Stomach smooth muscle (tissue), 2 donors: ENCODE data around the gene PDCL2.
"Not testable (repeated sequence)": the region's sequence is repeated elsewhere in the genome, so short reads cannot be mapped to it uniquely, and the experiment has no call there.

Experiments used
- H3K27ac ChIP-seq: one replicate; pipeline ENCODE4 v1.7.0; 2013; ENCODE audit warnings: mild to moderate bottlenecking, low read length, inconsistent platforms
- H3K27me3 ChIP-seq, 2 donors: one replicate each; pipeline ENCODE4 v1.7.0; 2013; ENCODE audit warnings: low read length in 2 of 2; ENCODE audit not compliant: insufficient read depth in 2 of 2, control insufficient read depth in 1 of 2
- H3K36me3 ChIP-seq, 2 donors: one replicate each; pipeline ENCODE4 v1.7.0; 2013; ENCODE audit warnings: low read length in 2 of 2; ENCODE audit not compliant: control insufficient read depth in 2 of 2, insufficient read depth in 2 of 2
- H3K4me1 ChIP-seq: one replicate; pipeline ENCODE4 v1.7.0; 2013; ENCODE audit warnings: low read length; ENCODE audit not compliant: control insufficient read depth, insufficient read depth
- H3K4me3 ChIP-seq, 2 donors: one replicate each; pipeline ENCODE4 v1.7.0; 2013; ENCODE audit warnings: low read length in 2 of 2
- H3K9ac ChIP-seq, 2 donors: one replicate each; pipeline ENCODE4 v1.7.0; 2013; ENCODE audit warnings: low read length in 2 of 2, mild to moderate bottlenecking in 1 of 2
- H3K9me3 ChIP-seq, 2 donors: one replicate each; pipeline ENCODE4 v1.7.0; 2013; ENCODE audit warnings: low read length in 2 of 2; ENCODE audit not compliant: control insufficient read depth in 2 of 2
- donor health status: healthy.
- donor health status: Pancreatic carcinoma.

Gene PDCL2, protein sequence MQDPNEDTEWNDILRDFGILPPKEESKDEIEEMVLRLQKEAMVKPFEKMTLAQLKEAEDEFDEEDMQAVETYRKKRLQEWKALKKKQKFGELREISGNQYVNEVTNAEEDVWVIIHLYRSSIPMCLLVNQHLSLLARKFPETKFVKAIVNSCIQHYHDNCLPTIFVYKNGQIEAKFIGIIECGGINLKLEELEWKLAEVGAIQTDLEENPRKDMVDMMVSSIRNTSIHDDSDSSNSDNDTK

GRCh38 chr4:55592014-55592413 is at the start of gene PDCL2:
Gene PDCL2, minus strand, starts transcription at chr4:55592245. Its CDS starts 136 bp downstream, at chr4:55592109.
- Histone ChIP-seq H3K4me1 (no peaks in the 10 kb centered on the region), H3K27ac (no peak within 1 kb of the TSS), H3K27me3 (no peaks in the 10 kb centered on the region), H3K9ac (no peak within 1 kb of the TSS), H3K4me3 (no peak within 1 kb of the TSS), H3K9me3 (peaks cover 0 to 2% of the 10 kb centered on the region in 2 donors), H3K36me3 (no peaks in the 10 kb centered on the region)

- H3K27me3 ChIP-seq: peaks cover 20 to 41% of the 10 kb centered on the region in 2 donors
These were observed 45.3 kb upstream of the PDCL2 start for GRCh38 chr4:55637272-55637820.

GRCh38 chr4:55636656-55636999 is 44.6 kb upstream of the PDCL2 start:
- H3K4me1 ChIP-seq: peaks cover 10% of the 10 kb centered on the region
- H3K4me3 ChIP-seq: peak overlapping the region; percentile 17 to 57
- H3K27ac ChIP-seq: no peak overlapping the region
- no peaks in the 10 kb centered on the region for H3K36me3 ChIP-seq
- H3K9me3 ChIP-seq: no peaks in the 10 kb centered on the region
- no peak overlapping the region for H3K9ac ChIP-seq
- peaks cover 20 to 41% of the 10 kb centered on the region in 2 donors for H3K27me3 ChIP-seq

More at GRCh38 chr4:55637272-55637820, 45.3 kb upstream of the PDCL2 start:
- no peak overlapping the region for H3K4me3 ChIP-seq
- no peak overlapping the region for H3K9ac ChIP-seq
- H3K27ac ChIP-seq: no peak overlapping the region
- H3K36me3 ChIP-seq: no peaks in the 10 kb centered on the region
- H3K4me1 ChIP-seq: peaks cover 10% of the 10 kb centered on the region
- no peaks in the 10 kb centered on the region for H3K9me3 ChIP-seq

DNA sequence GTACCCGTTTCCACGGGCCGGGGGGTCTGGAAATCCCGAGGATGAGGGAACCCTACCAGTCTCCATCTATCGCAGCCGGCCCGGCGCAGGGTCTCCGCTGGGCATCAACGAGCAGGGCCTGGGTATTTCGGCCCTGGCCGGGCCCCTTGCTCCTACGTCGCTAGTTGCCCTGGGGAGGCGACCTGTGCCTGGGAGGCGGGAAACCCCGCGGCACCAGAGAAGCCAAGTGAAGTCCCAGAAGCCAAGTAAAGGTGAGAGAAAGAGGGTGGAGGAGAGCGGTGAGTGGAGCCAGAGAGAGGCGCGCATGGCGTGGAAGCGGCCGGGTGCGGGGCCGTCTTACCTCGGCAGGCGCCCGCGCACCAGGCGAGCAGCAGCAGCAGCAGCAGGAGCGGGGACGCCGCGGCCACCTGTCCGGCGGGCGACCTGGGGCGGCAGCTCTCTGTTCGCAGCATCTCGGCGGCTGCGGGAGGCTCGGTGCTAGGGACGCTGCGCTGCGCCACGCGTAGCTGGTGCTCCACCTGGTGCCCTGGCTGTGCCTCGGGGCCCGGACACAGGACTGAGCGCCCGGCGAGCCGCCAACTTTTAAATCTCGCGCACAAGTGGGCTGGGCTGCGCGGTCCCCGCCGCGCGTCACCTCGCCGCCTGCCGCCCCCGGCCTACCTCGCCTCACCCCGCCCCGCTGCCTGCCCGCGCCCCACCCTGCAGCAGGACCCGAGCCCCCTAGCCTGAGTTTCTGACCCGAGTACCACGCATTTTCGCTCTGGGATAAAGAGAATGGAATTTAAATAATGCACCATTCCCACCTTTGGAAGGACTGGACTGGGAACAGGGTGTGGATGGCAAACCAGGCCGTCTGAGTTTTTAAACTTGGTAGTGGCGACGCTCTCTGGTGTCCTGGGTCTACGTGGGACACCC is 44.0 kb upstream of the PDCL2 start, which contains the start of gene NMU:
TSS of gene NMU (minus strand) at position 558 of the 915 bp plus-strand sequence. CDS start at position 452, 106 bp downstream.
- no peaks in the 10 kb centered on the region for H3K9me3 ChIP-seq
- no peak within 1 kb of the TSS for H3K27ac ChIP-seq
- peaks cover 20 to 41% of the 10 kb centered on the region in 2 donors for H3K27me3 ChIP-seq
- peak within 1 kb of the TSS; percentile 17 to 57 for H3K4me3 ChIP-seq
- H3K4me1 ChIP-seq: peaks cover 10% of the 10 kb centered on the region
- no peak within 1 kb of the TSS for H3K9ac ChIP-seq
- no peaks in the 10 kb centered on the region for H3K36me3 ChIP-seq

DNA sequence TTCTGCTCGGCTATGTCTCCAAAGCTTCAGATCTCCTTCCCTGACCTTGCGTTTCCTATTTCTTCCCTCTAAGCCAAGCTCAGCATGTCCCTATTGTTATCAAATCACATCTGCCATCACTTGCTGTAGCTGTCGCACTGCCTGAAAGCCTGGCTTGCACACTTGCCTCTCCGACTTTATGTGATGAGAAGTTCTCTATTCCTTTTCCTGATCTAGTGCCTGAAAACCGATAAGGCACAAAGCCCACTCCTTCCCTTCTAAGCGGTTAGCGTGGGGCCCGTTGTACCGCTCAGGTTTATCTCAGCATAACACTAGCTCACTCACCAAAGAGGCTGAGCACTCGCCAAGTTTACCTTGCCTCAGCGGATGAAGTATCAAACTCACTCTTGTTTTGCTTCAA is 43.2 kb upstream of the PDCL2 start:
- Histone ChIP-seq H3K27ac (no peak overlapping the region), H3K36me3 (no peaks in the 10 kb centered on the region), H3K4me1 (peaks cover 10% of the 10 kb centered on the region), H3K9ac (no peak overlapping the region), H3K4me3 (no peak overlapping the region), H3K9me3 (no peaks in the 10 kb centered on the region), H3K27me3 (peaks cover 20 to 41% of the 10 kb centered on the region in 2 donors)

DNA sequence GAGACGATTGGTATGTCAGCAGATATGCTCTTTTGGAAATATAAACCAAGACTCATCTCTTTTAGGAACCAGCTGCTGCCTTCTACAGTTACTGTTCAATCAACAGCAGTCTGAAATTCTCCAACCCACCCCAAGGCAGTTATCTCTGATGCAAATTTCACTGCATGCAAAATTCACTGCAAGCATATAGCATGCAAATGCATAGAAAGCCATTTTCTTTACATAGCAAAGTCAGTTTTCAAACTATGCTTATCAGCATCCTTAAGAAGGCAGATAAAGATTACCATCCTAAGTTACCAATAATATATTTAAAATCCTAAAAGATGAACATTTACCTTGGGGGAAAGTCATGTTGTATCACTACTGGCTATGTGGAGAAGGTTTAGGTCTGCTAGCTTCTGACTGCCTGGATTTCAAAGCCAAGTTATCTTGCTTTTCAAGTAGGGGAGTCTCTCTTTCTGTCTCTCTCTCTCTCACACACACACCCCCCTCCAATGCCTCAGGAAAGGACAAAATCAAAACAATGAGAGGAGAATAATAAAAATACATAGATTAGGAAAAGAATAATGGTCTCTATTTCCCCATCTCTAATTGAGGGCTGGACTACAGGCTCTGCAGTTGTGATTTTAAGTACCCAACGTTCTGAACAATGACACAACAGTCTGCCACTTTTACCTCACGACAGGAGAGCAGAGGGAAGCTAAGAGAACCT is 42.5 kb upstream of the PDCL2 start:
- no peak overlapping the region for H3K4me3 ChIP-seq
- H3K27me3 ChIP-seq: peaks cover 20 to 41% of the 10 kb centered on the region in 2 donors

DNA sequence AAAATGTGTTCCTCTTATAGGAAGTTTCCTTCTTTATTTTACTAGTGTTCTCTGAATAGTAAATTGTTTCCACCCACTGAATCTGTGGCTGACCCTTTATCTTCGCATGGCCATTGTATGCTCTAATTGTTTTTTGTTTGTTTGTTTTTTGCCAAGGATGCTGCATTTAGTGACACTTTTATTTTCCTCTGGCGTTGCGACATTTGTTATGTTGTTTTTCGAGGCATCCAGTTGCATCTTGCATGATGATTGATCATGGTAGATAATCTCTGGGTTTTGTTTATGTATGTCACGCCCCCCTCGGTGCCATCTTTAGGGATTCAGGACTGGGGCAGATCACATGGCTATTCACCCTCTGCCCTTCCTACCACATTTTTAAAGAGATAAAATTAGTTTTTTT is 41.9 kb upstream of the PDCL2 start:
- H3K9ac ChIP-seq: no peak overlapping the region
- no peak overlapping the region for H3K27ac ChIP-seq
- peaks cover 20 to 38% of the 10 kb centered on the region in 2 donors for H3K27me3 ChIP-seq
- no peaks in the 10 kb centered on the region for H3K36me3 ChIP-seq
- H3K9me3 ChIP-seq: no peaks in the 10 kb centered on the region
- peaks cover 10% of the 10 kb centered on the region for H3K4me1 ChIP-seq
- H3K4me3 ChIP-seq: no peak overlapping the region

More for the DNA sequence above, 42.5 kb upstream of the PDCL2 start:
- Histone ChIP-seq H3K9me3 (no peaks in the 10 kb centered on the region), H3K36me3 (no peaks in the 10 kb centered on the region), H3K4me1 (peaks cover 10% of the 10 kb centered on the region), H3K27ac (no peak overlapping the region), H3K9ac (no peak overlapping the region)

- no peak overlapping the region for H3K9ac ChIP-seq
These were observed 33.8 kb upstream of the PDCL2 start for GRCh38 chr4:55625835-55626234.

GRCh38 chr4:55624063-55624462 is 32.0 kb upstream of the PDCL2 start:
- not testable (repeated sequence) for H3K9ac ChIP-seq, H3K36me3 ChIP-seq, H3K4me1 ChIP-seq, H3K27me3 ChIP-seq, H3K4me3 ChIP-seq, H3K9me3 ChIP-seq, H3K27ac ChIP-seq

More at GRCh38 chr4:55625835-55626234, 33.8 kb upstream of the PDCL2 start:
- H3K4me3 ChIP-seq: no peak overlapping the region
- H3K9me3 ChIP-seq: no peaks in the 10 kb centered on the region
- no peaks in the 10 kb centered on the region for H3K4me1 ChIP-seq
- no peak overlapping the region for H3K27ac ChIP-seq
- H3K36me3 ChIP-seq: no peaks in the 10 kb centered on the region
- no peaks in the 10 kb centered on the region for H3K27me3 ChIP-seq

DNA sequence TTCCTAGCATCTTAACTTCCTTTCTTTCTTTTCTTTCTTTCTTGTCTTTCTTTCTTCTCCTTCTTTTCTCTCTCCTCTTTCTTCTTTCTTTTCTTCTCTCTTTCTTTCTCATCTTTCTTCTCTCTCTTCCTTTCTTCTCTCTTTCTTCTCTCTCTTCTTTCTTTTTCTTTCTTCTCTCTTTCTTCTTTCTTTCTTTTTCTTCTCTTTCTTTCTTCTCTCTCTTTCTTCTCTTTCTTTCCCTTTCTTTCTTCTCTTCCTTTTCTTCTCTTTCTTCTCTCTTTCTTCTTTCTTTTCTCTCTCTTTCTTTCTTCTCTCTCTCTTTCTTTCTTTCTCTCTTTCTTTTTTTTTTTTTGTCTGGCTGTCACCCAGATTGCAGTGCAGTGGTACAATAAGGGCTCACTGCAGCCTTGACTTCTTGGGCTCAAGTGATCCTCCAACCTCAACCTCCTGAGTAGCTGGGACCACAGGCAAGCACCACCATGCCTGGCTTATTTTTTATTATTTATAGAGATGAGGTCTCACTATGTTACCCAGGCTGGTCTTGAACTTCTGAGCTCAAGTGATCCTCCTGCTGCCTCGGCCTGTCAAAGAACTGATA is 26.6 kb upstream of the PDCL2 start:
- no peak overlapping the region for H3K27ac ChIP-seq

More for the DNA sequence above, 26.6 kb upstream of the PDCL2 start:
- no peaks in the 10 kb centered on the region for H3K4me1 ChIP-seq
- H3K27me3 ChIP-seq: no peaks in the 10 kb centered on the region
- H3K9ac ChIP-seq: no peak overlapping the region
- H3K9me3 ChIP-seq: no peaks in the 10 kb centered on the region
- H3K36me3 ChIP-seq: no peaks in the 10 kb centered on the region
- no peak overlapping the region for H3K4me3 ChIP-seq
